ENCODE measurements around the gene RARA.
"Not testable (repeated sequence)": the region's sequence is repeated elsewhere in the genome, so short reads cannot be mapped to it uniquely, and the experiment has no call there.

RARA gene

GRCh38 chr17:40298726-40299125 is 10.3 kb upstream of the RARA start:
- no peak for DNase-seq

- not testable (repeated sequence) for DNase-seq
Measured at GRCh38 chr17:40299159-40299757, 9.7 kb upstream of the RARA start.

DNA sequence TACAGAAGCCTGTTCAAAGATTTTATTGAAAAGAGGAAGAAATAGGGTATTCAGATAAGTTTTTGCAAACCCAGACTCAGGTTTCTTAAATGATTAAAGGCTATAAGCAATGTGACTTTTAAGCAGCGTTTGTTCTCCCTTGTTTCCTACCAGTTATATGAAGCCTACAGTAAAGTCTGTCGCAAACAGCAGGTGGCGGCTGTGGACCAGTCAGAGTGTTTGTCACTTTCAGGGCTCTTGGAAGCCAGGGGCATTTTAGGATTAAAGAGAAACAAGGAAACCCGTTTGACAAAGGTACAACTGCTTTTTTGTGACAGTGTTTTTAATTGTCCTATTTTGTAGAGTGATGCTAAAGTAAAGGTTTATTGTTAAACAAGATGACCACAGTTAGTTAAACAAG is 7.7 kb upstream of the RARA start:
- no peak for DNase-seq

- DNase-seq: peak; percentile 52
Measured at GRCh38 chr17:40303009-40303657, 5.8 kb upstream of the RARA start.

GRCh38 chr17:40303708-40304551 is 5.0 kb upstream of the RARA start:
- no peak for DNase-seq

DNA sequence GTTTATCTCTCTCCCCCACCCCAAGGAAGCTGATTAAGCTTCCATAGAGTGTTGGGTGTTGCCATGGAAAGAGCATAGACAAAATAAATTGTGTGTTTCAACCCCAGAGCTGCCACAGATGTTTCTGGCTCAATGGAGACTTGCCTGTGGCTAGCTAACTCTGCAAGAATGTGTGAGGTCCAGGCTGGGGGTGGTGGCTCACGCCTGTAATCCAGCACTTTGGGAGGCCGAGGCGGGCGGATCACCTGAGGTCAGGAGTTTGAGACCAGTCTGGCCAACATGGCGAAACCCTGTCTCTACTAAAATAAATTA is 4.5 kb upstream of the RARA start:
- not testable (repeated sequence) for DNase-seq

DNA sequence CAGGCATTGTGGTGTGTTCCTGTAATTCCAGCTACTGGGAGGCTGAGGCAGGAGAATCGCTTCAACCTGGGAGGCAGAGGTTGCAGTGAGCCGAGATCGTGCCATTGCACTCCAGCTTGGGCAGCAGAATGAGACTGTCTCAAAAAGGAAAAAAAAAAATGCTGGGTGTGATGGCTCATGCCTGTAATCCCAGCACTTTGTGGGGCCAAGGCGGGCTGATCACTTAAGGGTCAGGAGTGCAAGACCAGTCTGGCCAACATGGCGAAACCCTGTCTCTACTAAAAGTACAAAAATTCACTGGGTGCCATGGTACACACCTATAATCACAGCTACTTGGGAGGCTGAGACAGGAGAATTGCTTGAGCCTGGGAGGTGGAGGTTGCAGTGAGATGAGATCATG is 4.1 kb upstream of the RARA start:
- not testable (repeated sequence) for DNase-seq

- no peak for DNase-seq
Measured at GRCh38 chr17:40306395-40306794, 2.6 kb upstream of the RARA start.

- no peak for DNase-seq
Measured at GRCh38 chr17:40307001-40307730, 1.8 kb upstream of the RARA start.

- no peak for DNase-seq
Measured at GRCh38 chr17:40307740-40308239, 1.2 kb upstream of the RARA start.

GRCh38 chr17:40309949-40310510 is 1.1 kb downstream of the RARA start:
- DNase-seq: no peak

- no peak for DNase-seq
Measured at GRCh38 chr17:40310882-40311391, 2.0 kb downstream of the RARA start.

DNA sequence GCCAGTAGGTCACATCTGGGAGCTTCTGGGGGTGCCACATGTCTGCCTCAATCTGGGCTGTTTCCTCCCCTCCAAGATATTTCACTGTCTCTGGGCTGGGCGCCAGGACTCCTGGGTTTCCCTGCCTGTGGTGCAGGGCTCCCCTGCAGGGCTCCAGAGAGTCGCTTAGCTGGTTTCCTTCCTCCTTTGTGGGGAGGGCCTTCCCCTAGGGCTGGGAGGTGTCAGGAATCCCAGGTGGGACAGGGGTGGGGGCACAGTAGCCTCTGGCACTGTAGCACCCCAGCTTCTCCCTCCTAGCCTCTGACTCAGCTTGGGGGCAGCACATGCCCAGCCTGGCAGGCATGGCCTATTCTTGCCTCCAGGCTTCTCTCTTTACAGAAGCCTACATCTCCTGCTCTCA is 2.6 kb downstream of the RARA start:
- DNase-seq: no peak

- no peak for DNase-seq
Measured at GRCh38 chr17:40312131-40312731, 3.3 kb downstream of the RARA start.

- DNase-seq: no peak
Measured at GRCh38 chr17:40312893-40313667, 4.1 kb downstream of the RARA start.

- DNase-seq: no peak
Measured at GRCh38 chr17:40313668-40314583, 4.9 kb downstream of the RARA start.

DNA sequence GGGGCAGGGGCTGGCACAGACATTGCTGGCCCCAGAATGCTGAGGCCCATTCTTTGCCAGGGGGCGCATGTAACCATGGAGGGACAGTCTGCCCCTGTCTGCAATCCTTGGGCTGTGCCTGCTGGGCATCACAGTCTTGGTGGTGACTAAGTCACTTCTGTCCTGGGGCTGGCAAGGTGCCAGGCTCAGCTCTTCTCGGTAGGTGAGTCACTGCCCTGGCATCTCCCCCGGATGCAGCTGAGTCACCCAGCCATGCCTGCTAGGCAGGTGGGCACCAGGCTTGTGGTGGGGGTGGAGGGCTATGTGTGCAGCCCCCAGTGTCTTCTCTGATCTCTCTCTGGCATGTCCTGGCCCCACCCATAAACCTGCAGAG is 5.6 kb downstream of the RARA start:
- peak; percentile 84 for DNase-seq

- no peak for DNase-seq
Measured at GRCh38 chr17:40315206-40315605, 6.2 kb downstream of the RARA start.

GRCh38 chr17:40315678-40316570 is 6.9 kb downstream of the RARA start:
- no peak for DNase-seq
